C4-2B (cell line): ENCODE data around the gene GAMT.

Source experiments
- H3K27ac ChIP-seq: fragments of 450-650 bp; 2 replicates; pipeline ENCODE4 v1.5.1; 2017
- CTCF ChIP-seq: fragments of 450-650 bp; conservative IDR thresholded peaks from 2 replicates; pipeline ENCODE4 v1.5.1; 2017; ENCODE audit warnings: mild to moderate bottlenecking
- ZFX ChIP-seq: fragments of 450-650 bp; IDR thresholded peaks from 2 replicates; pipeline ENCODE4 v1.6.1; 2017

Gene GAMT

DNA sequence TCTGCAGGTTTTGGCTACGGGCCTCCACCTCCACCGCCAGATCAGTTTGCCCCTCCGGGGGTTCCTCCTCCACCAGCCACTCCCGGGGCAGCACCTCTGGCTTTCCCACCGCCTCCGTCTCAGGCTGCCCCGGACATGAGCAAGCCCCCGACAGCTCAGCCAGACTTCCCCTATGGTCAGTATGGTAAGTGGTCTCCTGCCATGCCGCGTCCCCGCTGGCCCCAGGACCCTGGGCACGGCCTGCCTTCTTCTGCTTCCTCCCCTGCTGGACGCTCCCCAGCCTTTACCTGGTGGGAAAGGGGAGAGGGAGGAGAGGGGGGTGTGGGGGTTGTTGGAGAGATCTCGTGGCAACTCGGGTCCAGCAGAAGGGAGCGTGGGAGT, 31.2 kb upstream of the GAMT start:
- TF ChIP-seq ZFX, result no peak
- no peak for TF ChIP-seq CTCF
- H3K27ac ChIP-seq, result no peak overlapping the region

DNA sequence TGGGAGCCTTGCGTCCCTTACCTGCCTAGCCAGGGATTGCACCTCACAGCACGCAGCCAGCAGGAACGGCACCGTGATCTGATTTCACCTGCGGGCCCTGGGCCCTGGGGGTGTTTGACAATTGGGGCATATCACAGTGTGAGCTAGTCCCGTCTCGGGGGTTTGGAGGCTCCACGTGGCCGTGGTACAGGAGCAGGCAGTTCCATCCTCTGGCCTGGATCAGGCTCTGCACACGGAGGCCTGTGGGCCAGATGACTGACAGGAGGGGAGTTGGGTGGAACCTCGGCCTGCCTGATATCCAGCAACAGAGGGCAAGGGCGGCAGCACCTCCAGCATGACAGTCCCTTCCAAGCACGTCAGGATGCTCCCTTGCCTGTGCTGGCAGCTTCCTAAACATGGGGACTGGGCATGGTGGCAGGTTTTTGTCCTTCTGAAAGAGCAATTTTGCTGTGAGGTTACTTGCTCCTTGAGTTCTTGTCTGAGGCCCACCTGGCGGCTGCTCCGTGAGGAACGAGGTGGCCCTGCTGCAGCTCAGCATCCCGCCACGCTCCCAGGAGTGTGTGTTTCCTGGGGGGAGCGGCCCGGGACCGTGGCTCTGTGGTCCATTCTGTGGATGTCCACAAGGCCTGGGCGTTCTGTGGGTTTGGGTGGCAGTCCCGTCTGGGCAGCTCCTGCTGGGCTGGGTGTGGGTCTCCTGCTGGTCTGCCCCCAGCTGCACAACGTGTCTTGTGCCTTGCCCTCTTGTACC, 30.6 kb upstream of the GAMT start:
- no peak for TF ChIP-seq CTCF
- no peak for TF ChIP-seq ZFX
- H3K27ac ChIP-seq, result no peak overlapping the region

DNA sequence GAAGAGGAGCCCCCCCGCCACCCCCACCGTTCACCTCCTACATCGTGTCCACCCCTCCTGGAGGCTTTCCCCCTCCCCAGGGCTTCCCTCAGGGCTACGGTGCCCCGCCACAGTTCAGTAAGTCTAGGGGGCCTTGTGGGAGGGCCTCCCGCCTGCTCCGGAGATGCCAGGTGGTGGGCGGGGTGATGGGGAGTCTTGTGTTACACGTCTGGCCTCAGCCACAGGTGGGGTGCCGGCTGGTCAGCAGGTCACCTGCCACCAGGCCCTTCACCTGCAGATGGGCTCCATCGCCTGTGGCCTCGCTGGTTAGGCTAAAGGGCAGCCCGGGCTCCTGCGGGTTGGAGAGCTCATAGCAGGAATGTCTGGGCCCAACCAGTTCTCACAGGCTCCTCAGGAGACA, 28.9 kb upstream of the GAMT start:
- no peak overlapping the region for H3K27ac ChIP-seq
- TF ChIP-seq CTCF, result no peak
- TF ChIP-seq ZFX, result no peak

DNA sequence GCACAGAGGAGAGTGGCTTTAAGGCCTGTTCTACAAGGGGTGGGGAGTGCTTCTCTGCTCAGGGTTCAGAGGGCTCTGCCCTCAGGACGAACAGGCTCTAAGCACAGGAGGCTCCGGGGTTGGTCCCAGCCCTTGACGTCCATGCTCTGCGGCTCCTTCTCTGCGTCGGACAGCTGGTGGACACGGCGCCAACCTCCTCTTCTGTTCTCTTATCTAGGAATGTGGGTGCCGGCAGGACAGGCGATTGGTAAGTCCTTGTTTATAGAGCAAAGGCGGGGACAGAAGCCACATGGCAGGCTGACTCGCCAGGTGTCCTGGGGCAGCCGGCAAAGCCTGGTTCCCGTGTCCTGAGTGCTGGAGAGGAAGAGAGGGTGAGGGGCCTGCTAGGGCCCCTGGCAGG, 28.4 kb upstream of the GAMT start:
- TF ChIP-seq ZFX (no peak), CTCF (no peak)
- no peak overlapping the region for H3K27ac ChIP-seq

DNA sequence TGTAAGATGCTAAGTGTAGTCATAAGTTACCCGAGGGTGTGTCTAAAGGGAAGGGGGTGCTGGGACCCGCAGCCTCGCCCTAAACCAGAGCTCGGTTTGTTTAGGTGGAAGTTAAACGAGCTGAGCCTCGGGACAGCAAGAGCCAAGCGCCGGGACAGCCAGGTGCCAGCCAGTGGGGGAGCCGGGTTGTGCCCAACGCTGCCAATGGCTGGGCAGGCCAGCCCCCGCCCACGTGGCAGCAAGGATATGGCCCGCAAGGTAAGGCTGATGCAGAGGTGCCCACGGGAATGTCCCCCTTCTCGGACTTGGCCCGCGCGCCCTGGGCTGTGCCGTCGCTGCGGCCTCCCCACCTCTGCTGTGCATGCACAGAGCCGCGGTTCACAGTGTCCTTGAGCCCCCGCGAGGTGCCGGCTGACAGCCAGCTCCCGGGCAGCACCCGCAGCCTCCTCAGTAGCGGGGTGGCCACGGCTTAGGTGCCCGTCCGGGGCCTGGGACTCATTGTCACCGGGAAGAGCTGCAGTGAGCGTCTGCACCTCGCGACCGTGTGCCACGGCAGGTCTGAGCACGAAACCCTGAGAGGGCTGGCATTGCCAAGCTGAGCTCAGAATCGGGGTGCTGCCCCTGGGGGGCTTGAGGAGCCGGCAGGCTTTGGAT, 27.5 kb upstream of the GAMT start:
- no peak for TF ChIP-seq CTCF
- no peak for TF ChIP-seq ZFX
- H3K27ac ChIP-seq, result no peak overlapping the region

GRCh38 chr19:1427221-1427920, 26.0 kb upstream of the GAMT start:
- no peak overlapping the region for H3K27ac ChIP-seq
- TF ChIP-seq CTCF, result no peak
- no peak for TF ChIP-seq ZFX

DNA sequence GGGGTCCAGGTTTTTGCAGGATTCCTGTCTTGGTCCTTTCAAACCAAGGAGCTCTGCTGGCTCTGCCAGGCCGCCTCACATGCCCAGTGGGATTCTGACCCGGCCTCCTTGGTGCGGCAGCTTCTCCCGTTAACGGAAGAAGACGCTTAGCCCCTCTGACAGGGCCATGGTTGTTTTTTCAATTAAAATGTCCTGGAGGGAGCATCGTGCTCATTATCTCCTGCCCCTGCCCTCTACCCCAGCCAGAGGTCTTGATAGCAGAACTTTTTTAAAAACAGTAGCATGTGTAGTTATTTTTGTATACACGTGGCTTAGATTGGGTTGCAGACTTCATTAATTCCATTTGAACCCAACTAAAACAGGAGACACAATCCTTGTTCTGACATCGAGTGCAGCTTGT, 25.4 kb upstream of the GAMT start:
- H3K27ac ChIP-seq, result no peak overlapping the region
- TF ChIP-seq ZFX (no peak), CTCF (no peak)
